ENCODE measurements around the gene TMEM271. TPM values are rescaled to one million over a fixed set of nuclear protein-coding genes. Genes with fewer than 3 reads are reported as not detected.
"Not testable (repeated sequence)": the region's sequence is repeated elsewhere in the genome, so short reads cannot be mapped to it uniquely, and the experiment has no call there.

The TMEM271 gene
- total RNA-seq, 1 donor from 2014 or later, result 0.26 TPM

- Mint-ChIP-seq H3K27me3 (ENCODE audit: low read depth) (peaks cover 55% of the 10 kb centered on the region), H3K4me3 (no peak overlapping the region), H3K36me3 (ENCODE audit: low read depth) (no peaks in the 10 kb centered on the region), H3K9me3 (peaks cover 16% of the 10 kb centered on the region), H3K27ac (ENCODE audit: unreplicated experiment) (no peak overlapping the region), H3K4me1 (no peaks in the 10 kb centered on the region)
- TF ChIP-seq, protein P1, sequence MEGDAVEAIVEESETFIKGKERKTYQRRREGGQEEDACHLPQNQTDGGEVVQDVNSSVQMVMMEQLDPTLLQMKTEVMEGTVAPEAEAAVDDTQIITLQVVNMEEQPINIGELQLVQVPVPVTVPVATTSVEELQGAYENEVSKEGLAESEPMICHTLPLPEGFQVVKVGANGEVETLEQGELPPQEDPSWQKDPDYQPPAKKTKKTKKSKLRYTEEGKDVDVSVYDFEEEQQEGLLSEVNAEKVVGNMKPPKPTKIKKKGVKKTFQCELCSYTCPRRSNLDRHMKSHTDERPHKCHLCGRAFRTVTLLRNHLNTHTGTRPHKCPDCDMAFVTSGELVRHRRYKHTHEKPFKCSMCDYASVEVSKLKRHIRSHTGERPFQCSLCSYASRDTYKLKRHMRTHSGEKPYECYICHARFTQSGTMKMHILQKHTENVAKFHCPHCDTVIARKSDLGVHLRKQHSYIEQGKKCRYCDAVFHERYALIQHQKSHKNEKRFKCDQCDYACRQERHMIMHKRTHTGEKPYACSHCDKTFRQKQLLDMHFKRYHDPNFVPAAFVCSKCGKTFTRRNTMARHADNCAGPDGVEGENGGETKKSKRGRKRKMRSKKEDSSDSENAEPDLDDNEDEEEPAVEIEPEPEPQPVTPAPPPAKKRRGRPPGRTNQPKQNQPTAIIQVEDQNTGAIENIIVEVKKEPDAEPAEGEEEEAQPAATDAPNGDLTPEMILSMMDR (conservative IDR thresholded peaks at IDR 0.05), result no peak
- no peak for DNase-seq (ENCODE audit: low read depth, low spot score)
These were observed 8.4 kb downstream of the TMEM271 start for GRCh38 chr4:567457-568350.

DNA sequence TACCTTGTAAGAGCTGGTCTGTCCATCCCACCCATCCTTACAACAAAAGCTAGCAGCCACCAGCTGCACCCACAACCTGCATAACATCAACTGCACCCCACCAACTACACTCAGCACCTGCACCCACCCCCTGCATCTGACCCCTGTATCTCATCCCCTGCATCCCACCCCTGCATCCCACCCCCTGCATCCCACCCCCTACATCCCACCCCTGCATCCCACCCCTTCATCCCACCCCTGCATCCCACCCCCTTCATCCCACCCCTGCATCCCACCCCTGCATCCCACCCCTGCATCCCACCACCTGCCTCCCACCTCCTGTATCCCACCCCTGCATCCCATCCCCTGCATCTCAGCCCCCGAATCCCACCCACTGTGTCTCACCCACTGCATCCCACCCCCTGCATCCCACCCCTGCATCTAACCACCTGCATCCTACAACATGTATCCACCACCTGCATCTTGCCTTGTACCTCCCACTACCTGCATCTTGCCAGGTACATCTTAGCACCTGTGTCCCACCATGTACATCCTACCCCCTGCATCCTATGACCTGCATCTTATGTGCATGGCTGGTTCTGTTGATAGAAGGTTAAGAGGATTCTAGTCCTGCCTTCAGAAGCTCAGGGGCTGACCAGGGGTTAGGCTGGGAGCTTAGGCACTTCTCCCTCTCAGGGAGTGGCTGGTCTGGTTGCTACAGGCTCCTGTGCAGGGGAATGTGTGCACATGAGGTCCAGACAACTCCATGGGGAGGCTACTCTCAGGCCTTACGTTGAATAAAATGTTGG is 9.4 kb downstream of the TMEM271 start:
- Mint-ChIP-seq H3K4me1 (no peaks in the 10 kb centered on the region), H3K4me3 (no peak overlapping the region), H3K36me3 (ENCODE audit: low read depth) (no peaks in the 10 kb centered on the region), H3K27ac (ENCODE audit: unreplicated experiment) (no peak overlapping the region), H3K27me3 (ENCODE audit: low read depth) (peaks cover 45% of the 10 kb centered on the region), H3K9me3 (peaks cover 21% of the 10 kb centered on the region)
- no peak for DNase-seq (ENCODE audit: low read depth, low spot score)
- TF ChIP-seq, protein P1 (conservative IDR thresholded peaks at IDR 0.05), result no peak

DNA sequence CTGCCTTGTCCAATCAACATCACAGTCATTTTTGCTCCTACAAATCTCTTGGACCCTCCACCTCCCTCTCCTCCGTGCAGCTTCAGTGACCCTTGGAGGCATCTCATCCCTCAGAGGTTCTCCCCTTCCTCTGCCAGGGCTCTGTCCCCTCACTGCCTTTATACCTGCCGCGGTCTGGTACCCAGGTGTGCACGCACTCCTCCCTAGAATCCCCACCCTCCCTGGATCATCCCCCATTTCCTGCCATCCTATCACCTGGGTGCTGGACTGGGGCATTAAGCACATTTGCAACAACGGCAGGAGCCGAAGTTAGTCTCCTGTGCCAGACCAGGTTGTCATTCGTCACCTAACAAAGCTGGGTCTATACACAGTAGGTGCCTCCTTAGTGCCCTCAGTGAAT is 10.1 kb downstream of the TMEM271 start:
- peaks cover 39% of the 10 kb centered on the region for H3K27me3 Mint-ChIP-seq (ENCODE audit: low read depth)
- no peaks in the 10 kb centered on the region for H3K4me1 Mint-ChIP-seq
- peaks cover 21% of the 10 kb centered on the region for H3K9me3 Mint-ChIP-seq
- TF ChIP-seq, protein P1 (conservative IDR thresholded peaks at IDR 0.05), result no peak
- no peaks in the 10 kb centered on the region for H3K36me3 Mint-ChIP-seq (ENCODE audit: low read depth)
- no peak overlapping the region for H3K27ac Mint-ChIP-seq (ENCODE audit: unreplicated experiment)
- no peak overlapping the region for H3K4me3 Mint-ChIP-seq
- no peak for DNase-seq (ENCODE audit: low read depth, low spot score)

DNA sequence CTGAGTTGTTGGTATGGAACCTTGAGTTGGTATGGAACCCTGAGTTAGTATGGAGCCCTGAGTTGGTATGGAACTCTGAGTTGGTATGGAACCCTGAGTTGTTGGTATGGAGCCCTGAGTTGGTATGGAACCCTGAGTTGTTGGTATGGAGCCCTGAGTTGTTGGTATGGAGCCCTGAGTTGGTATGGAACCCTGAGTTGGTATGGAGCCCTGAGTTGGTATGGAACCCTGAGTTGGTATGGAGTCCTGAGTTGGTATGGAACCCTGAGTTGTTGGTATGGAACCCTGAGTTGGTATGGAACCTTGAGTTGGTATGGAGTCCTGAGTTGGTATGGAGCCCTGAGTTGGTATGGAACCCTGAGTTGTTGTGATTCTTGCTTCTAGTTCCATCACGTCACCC is 10.5 kb downstream of the TMEM271 start:
- H3K27ac Mint-ChIP-seq (ENCODE audit: unreplicated experiment); DNase-seq (ENCODE audit: low read depth, low spot score); H3K4me3 Mint-ChIP-seq; H3K36me3 Mint-ChIP-seq (ENCODE audit: low read depth); H3K4me1 Mint-ChIP-seq: not testable (repeated sequence)
- peaks cover 21% of the 10 kb centered on the region for H3K9me3 Mint-ChIP-seq
- H3K27me3 Mint-ChIP-seq (ENCODE audit: low read depth), result peaks cover 36% of the 10 kb centered on the region

DNA sequence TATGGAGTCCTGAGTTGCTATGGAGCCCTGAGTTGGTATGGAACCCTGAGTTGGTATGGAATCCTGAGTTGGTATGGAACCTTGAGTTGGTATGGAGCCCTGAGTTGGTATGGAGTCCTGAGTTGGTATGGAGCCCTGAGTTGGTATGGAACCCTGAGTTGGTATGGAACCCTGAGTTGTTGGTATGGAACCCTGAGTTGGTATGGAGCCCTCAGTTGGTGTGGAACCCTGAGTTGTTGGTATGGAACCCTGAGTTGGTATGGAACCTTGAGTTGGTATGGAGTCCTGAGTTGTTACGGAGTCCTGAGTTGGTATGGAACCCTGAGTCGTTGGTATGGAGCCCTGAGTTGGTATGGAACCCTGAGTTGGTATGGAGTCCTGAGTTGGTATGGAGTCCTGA is 13.6 kb downstream of the TMEM271 start:
- H3K4me3 Mint-ChIP-seq; H3K27ac Mint-ChIP-seq (ENCODE audit: unreplicated experiment); H3K4me1 Mint-ChIP-seq; H3K36me3 Mint-ChIP-seq (ENCODE audit: low read depth); DNase-seq (ENCODE audit: low read depth, low spot score): not testable (repeated sequence)
- Mint-ChIP-seq H3K9me3 (peaks cover 21% of the 10 kb centered on the region), H3K27me3 (ENCODE audit: low read depth) (peaks cover 13% of the 10 kb centered on the region)

DNA sequence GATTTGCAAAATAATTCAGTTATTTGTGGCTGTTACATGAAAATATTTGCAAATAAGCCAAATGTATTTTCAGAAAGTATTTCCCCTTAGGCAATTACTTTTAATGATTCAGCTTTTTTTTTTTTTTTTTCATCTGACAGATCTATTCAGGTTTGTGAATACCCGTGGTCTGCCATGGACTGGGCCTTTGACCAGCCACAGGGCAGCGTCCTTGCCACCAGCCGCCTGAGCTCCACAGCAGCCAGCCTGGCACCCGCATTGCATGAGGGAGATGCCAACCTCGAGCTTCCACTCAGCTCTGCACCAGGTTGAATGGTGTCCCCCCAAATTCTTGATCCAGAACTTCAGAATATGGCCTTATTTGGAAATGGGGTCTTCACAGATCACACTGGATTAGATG is 14.7 kb downstream of the TMEM271 start:
- DNase-seq (ENCODE audit: low read depth, low spot score), result no peak
- H3K27ac Mint-ChIP-seq (ENCODE audit: unreplicated experiment), result no peak overlapping the region
- H3K4me3 Mint-ChIP-seq, result no peak overlapping the region
- H3K27me3 Mint-ChIP-seq (ENCODE audit: low read depth), result peaks cover 8% of the 10 kb centered on the region
- H3K36me3 Mint-ChIP-seq (ENCODE audit: low read depth), result no peaks in the 10 kb centered on the region
- H3K4me1 Mint-ChIP-seq, result no peaks in the 10 kb centered on the region
- TF ChIP-seq, protein P1 (conservative IDR thresholded peaks at IDR 0.05), result no peak
- peaks cover 21% of the 10 kb centered on the region for H3K9me3 Mint-ChIP-seq
